Cardiac muscle cell (in vitro differentiated cells and primary cell): ENCODE data around the gene ATRNL1. TPM values are rescaled to one million over a fixed set of nuclear protein-coding genes. Genes with fewer than 3 reads are reported as not detected.
A peak's percentile ranks its signal among the peaks of the same experiment; 100 is the strongest.

Experiments
- DNase-seq, 2 donors: peaks; one replicate each; pipeline versions ENCODE4 v3.0.0 to v3.0.0-alpha.2; 2010 to 2017; ENCODE audit warnings: low read depth in 1 of 2, low spot score in 1 of 2
- H3K27ac ChIP-seq: fragments of 200-600 bp; sonication (generic); 2 replicates; pipeline ENCODE4 v1.5.1; 2016
- H3K27me3 ChIP-seq: fragments of 200-600 bp; sonication (generic); 2 replicates; pipeline ENCODE4 v1.6.0; 2016; ENCODE audit warnings: control low read depth
- H3K36me3 ChIP-seq: fragments of 200-600 bp; sonication (generic); 2 replicates; pipeline ENCODE4 v1.5.1; 2016; ENCODE audit warnings: control low read depth
- H3K4me1 ChIP-seq: fragments of 200-600 bp; sonication (generic); 2 replicates; pipeline ENCODE4 v1.8.1; 2017; ENCODE audit warnings: low read depth, mild to moderate bottlenecking, mixed run types
- H3K4me3 ChIP-seq: fragments of 200-600 bp; sonication (generic); 2 replicates; pipeline ENCODE4 v1.5.1; 2016; ENCODE audit warnings: mild to moderate bottlenecking
- H3K9me3 ChIP-seq: fragments of 200-600 bp; sonication (generic); 2 replicates; pipeline ENCODE4 v1.5.1; 2017; ENCODE audit warnings: low read depth, mild to moderate bottlenecking, control low read depth
- CTCF ChIP-seq: IDR thresholded peaks from 2 replicates; pipeline ENCODE4 v1.5.1; 2012; ENCODE audit warnings: low read depth, mild to moderate bottlenecking, low read length
- polyA plus RNA-seq: library from polyadenylated mRNA; unstranded; fragments of >200 nt; fragmentation: Nextera tagmentation; extraction: Ambion mirVana; gene quantifications from 2 replicates; pipeline ENCODE4 v1.2.1, GENCODE V29; 2016
- total RNA-seq: library from RNA; depleted of rRNA; stranded (reverse); fragments of >200 nt; gene quantifications from 2 replicates; pipeline ENCODE4 v1.2.3, GENCODE V29; 2016

Gene ATRNL1
- total and polyA plus RNA-seq, 2 experiments from 2014 or later = 4.5 to 14.1 TPM

- H3K27me3 ChIP-seq = no peaks in the 10 kb centered on the region
Measured at GRCh38 chr10:115760131-115760530, 667.0 kb downstream of the ATRNL1 start.

GRCh38 chr10:115761166-115761565, 668.0 kb downstream of the ATRNL1 start:
- no peak overlapping the region for H3K4me3 ChIP-seq
- no peak overlapping the region for H3K27ac ChIP-seq
- no peaks in the 10 kb centered on the region for H3K36me3 ChIP-seq
- H3K4me1 ChIP-seq = no peaks in the 10 kb centered on the region
- DNase-seq = no peak
- no peaks in the 10 kb centered on the region for H3K27me3 ChIP-seq
- H3K9me3 ChIP-seq = no peaks in the 10 kb centered on the region
- no peak for TF ChIP-seq CTCF

More at GRCh38 chr10:115760131-115760530, 667.0 kb downstream of the ATRNL1 start:
- TF ChIP-seq CTCF = no peak
- Histone ChIP-seq H3K9me3 (no peaks in the 10 kb centered on the region), H3K4me1 (no peaks in the 10 kb centered on the region), H3K36me3 (no peaks in the 10 kb centered on the region), H3K4me3 (no peak overlapping the region), H3K27ac (no peak overlapping the region)
- DNase-seq = no peak

GRCh38 chr10:115762029-115762428, 668.9 kb downstream of the ATRNL1 start:
- H3K27me3 ChIP-seq = no peaks in the 10 kb centered on the region
- H3K36me3 ChIP-seq = no peaks in the 10 kb centered on the region
- no peaks in the 10 kb centered on the region for H3K9me3 ChIP-seq
- no peak for TF ChIP-seq CTCF
- no peak overlapping the region for H3K27ac ChIP-seq
- H3K4me1 ChIP-seq = no peaks in the 10 kb centered on the region
- H3K4me3 ChIP-seq = no peak overlapping the region
- no peak for DNase-seq

GRCh38 chr10:115771755-115772154, 678.6 kb downstream of the ATRNL1 start:
- H3K27ac ChIP-seq = no peak overlapping the region
- TF ChIP-seq CTCF = no peak
- DNase-seq = no peak
- no peaks in the 10 kb centered on the region for H3K4me1 ChIP-seq
- no peaks in the 10 kb centered on the region for H3K9me3 ChIP-seq
- no peaks in the 10 kb centered on the region for H3K36me3 ChIP-seq
- no peak overlapping the region for H3K4me3 ChIP-seq
- H3K27me3 ChIP-seq = no peaks in the 10 kb centered on the region

- no peak for TF ChIP-seq CTCF
- DNase-seq = peak in 1 of 2 donors; percentile 2
- Histone ChIP-seq H3K27me3 (no peaks in the 10 kb centered on the region), H3K27ac (no peak overlapping the region), H3K9me3 (no peaks in the 10 kb centered on the region), H3K36me3 (no peaks in the 10 kb centered on the region), H3K4me1 (no peaks in the 10 kb centered on the region), H3K4me3 (no peak overlapping the region)
Measured at GRCh38 chr10:115772606-115773005, 679.4 kb downstream of the ATRNL1 start.

- Histone ChIP-seq H3K4me3 (no peak overlapping the region), H3K36me3 (no peaks in the 10 kb centered on the region), H3K4me1 (no peaks in the 10 kb centered on the region), H3K27ac (no peak overlapping the region), H3K27me3 (no peaks in the 10 kb centered on the region), H3K9me3 (no peaks in the 10 kb centered on the region)
- DNase-seq = no peak
- TF ChIP-seq CTCF = no peak
Measured at GRCh38 chr10:115773832-115774231, 680.7 kb downstream of the ATRNL1 start.
